ENCODE data around the gene MCRIP2. TPM values are rescaled to one million over a fixed set of nuclear protein-coding genes. Genes with fewer than 3 reads are reported as not detected.

The MCRIP2 gene
- total and polyA plus RNA-seq, 12 donors: 7.1 to 253 (median 150) TPM

GRCh38 chr16:600781-601180, 40.8 kb upstream of the MCRIP2 start:
- Histone ChIP-seq H3K4me3 (no peak overlapping the region), H3K27me3 (no peaks in the 10 kb centered on the region), H3K9me3 (replicated peaks in 1 of 3) (no peaks in the 10 kb centered on the region), H3K4me1 (replicated peaks in 1 of 2) (no peaks in the 10 kb centered on the region), H3K36me3 (replicated peaks in 1 of 2) (peaks cover 0 to 3% of the 10 kb centered on the region in 2 donors), H3K27ac (no peak overlapping the region)
- peak in 1 of 7 donors; percentile 76 for DNase-seq
- TF ChIP-seq CTCF (IDR thresholded peaks at IDR 0.05): no peak
- TF ChIP-seq POLR2A (IDR thresholded peaks at IDR 0.05): no peak
- 52 to 61% (median 55%) methylated on average over 6 to 7 of the region's 7 CpGs for WGBS, 4 donors
- intact Hi-C loops (cut with DNase I): no loop called here

GRCh38 chr16:603933-604332, 37.7 kb upstream of the MCRIP2 start:
- H3K9me3 ChIP-seq (replicated peaks in 1 of 3): no peaks in the 10 kb centered on the region
- H3K27me3 ChIP-seq: no peaks in the 10 kb centered on the region
- intact Hi-C loops (cut with DNase I): no loop called here
- H3K4me1 ChIP-seq (replicated peaks in 1 of 2): no peaks in the 10 kb centered on the region
- no peak overlapping the region for H3K4me3 ChIP-seq
- no peak overlapping the region for H3K27ac ChIP-seq
- DNase-seq: no peak
- 82 to 91% (median 84%) methylated on average over 5 of the region's 5 CpGs for WGBS, 4 donors
- H3K36me3 ChIP-seq (replicated peaks in 1 of 2): peaks cover 0 to 3% of the 10 kb centered on the region in 2 donors
- no peak for TF ChIP-seq POLR2A (IDR thresholded peaks at IDR 0.05)
- no peak for TF ChIP-seq CTCF (IDR thresholded peaks at IDR 0.05)

GRCh38 chr16:606656-607307, 34.8 kb upstream of the MCRIP2 start:
- no peak overlapping the region for H3K4me3 ChIP-seq
- intact Hi-C loops (cut with DNase I): no loop called here
- H3K4me1 ChIP-seq (replicated peaks in 1 of 2): no peaks in the 10 kb centered on the region
- H3K9me3 ChIP-seq (replicated peaks in 1 of 3): no peaks in the 10 kb centered on the region
- no peak for DNase-seq
- 93 to 98% (median 97%) methylated on average over 17 to 22 of the region's 22 CpGs for WGBS, 4 donors
- TF ChIP-seq POLR2A (IDR thresholded peaks at IDR 0.05) (no peak), CTCF (IDR thresholded peaks at IDR 0.05) (no peak)
- H3K36me3 ChIP-seq (replicated peaks in 1 of 2): no peaks in the 10 kb centered on the region
- H3K27me3 ChIP-seq: no peaks in the 10 kb centered on the region
- no peak overlapping the region for H3K27ac ChIP-seq

- Histone ChIP-seq H3K4me3 (no peak overlapping the region), H3K36me3 (replicated peaks in 1 of 2) (no peaks in the 10 kb centered on the region), H3K27ac (no peak overlapping the region), H3K27me3 (no peaks in the 10 kb centered on the region), H3K4me1 (replicated peaks in 1 of 2) (no peaks in the 10 kb centered on the region), H3K9me3 (replicated peaks in 1 of 3) (no peaks in the 10 kb centered on the region)
- no peak for DNase-seq
- TF ChIP-seq POLR2A (IDR thresholded peaks at IDR 0.05) (no peak), CTCF (IDR thresholded peaks at IDR 0.05) (no peak)
- WGBS, 4 donors: 86 to 93% (median 91%) methylated on average over 6 to 10 of the region's 10 CpGs
- intact Hi-C loops (cut with DNase I): no loop called here
Observed at GRCh38 chr16:608019-608418, 33.6 kb upstream of the MCRIP2 start.

All from adrenal gland (tissue), 12 donors.